Left colon (tissue), 2 donors: ENCODE results near the gene SMARCA2. TPM values are rescaled to one million over a fixed set of nuclear protein-coding genes. Genes with fewer than 3 reads are reported as not detected.
A peak's percentile ranks its signal among the peaks of the same experiment; 100 is the strongest.
"Not testable (repeated sequence)": the region's sequence is repeated elsewhere in the genome, so short reads cannot be mapped to it uniquely, and the experiment has no call there.

Experiments
- ATAC-seq: fragments of 200-7000 bp; cut with Tn5 transposase; one replicate; pipeline ENCODE4 v1.9.1; 2020; ENCODE audit warnings: mild to moderate bottlenecking, moderate library complexity
- DNase-seq, 2 donors: peaks; one replicate each; pipeline ENCODE4 v3.0.0-alpha.2; 2020
- intact Hi-C, 2 donors: fragments of 100-400 bp; cut with DNase I in 1 of 2; cut with micrococcal nuclease in 1 of 2; formaldehyde crosslinking; loops; one replicate each; pipeline versions ENCODE4 v1.11.2 to v1.14.0; 2022; cut with DNase I, micrococcal nuclease
- total RNA-seq, 2 donors: library from RNA; stranded (reverse); fragmentation: NEBNext Ultra II Directional; extraction: Animal tissue kit (Norgen Biotek cat#: 25700); gene quantifications; one replicate each; pipeline ENCODE4 v1.2.1, GENCODE V29; 2021
- donor health status: DM: no; HTN: no; CAD: no.
- donor health status: DM: yes; HTN: yes; CAD: no.

Gene SMARCA2
- total RNA-seq, 2 donors from 2014 or later = 89.1 to 92.5 TPM

- no peak for ATAC-seq
- DNase-seq = no peak
- intact Hi-C loops = no loop called here
These were observed 106.0 kb downstream of the SMARCA2 start for GRCh38 chr9:2120926-2121689.

- DNase-seq (no peak), ATAC-seq (no peak)
- intact Hi-C loops = no loop called here
These were observed 107.2 kb downstream of the SMARCA2 start for GRCh38 chr9:2122299-2122698.

- ATAC-seq = no peak
- intact Hi-C loops = no loop called here
- no peak for DNase-seq
These were observed 110.8 kb downstream of the SMARCA2 start for GRCh38 chr9:2125906-2126305.

GRCh38 chr9:2126331-2126803, 111.2 kb downstream of the SMARCA2 start:
- DNase-seq (peak in 1 of 2 donors; percentile 33), ATAC-seq (no peak)
- intact Hi-C loops = no loop called here

- intact Hi-C loops = no loop called here
- DNase-seq (no peak), ATAC-seq (no peak)
These were observed 112.3 kb downstream of the SMARCA2 start for GRCh38 chr9:2127486-2127885.

- no peak for ATAC-seq
- no peak for DNase-seq
- intact Hi-C loops = no loop called here
These were observed 113.0 kb downstream of the SMARCA2 start for GRCh38 chr9:2128141-2128540.

GRCh38 chr9:2128618-2129017, 113.5 kb downstream of the SMARCA2 start:
- intact Hi-C loops = no loop called here
- DNase-seq (no peak), ATAC-seq (no peak)

- DNase-seq = no peak
- intact Hi-C loops = no loop called here
- ATAC-seq = no peak
These were observed 115.8 kb downstream of the SMARCA2 start for GRCh38 chr9:2130941-2131340.

GRCh38 chr9:2132484-2133082, 117.4 kb downstream of the SMARCA2 start:
- DNase-seq = no peak
- ATAC-seq = no peak
- intact Hi-C loops = no loop called here

GRCh38 chr9:2134391-2134790, 119.2 kb downstream of the SMARCA2 start:
- no peak for ATAC-seq
- DNase-seq = no peak
- intact Hi-C loops = no loop called here

- ATAC-seq = no peak
- no peak for DNase-seq
- intact Hi-C loops = no loop called here
These were observed 123.5 kb downstream of the SMARCA2 start for GRCh38 chr9:2138646-2139045.

- ATAC-seq = no peak
- intact Hi-C loops = no loop called here
- no peak for DNase-seq
These were observed 125.6 kb downstream of the SMARCA2 start for GRCh38 chr9:2140600-2141223.

- intact Hi-C loops = no loop called here
- DNase-seq (no peak), ATAC-seq (no peak)
These were observed 127.1 kb downstream of the SMARCA2 start for GRCh38 chr9:2142212-2142611.

GRCh38 chr9:2144619-2145018, 129.5 kb downstream of the SMARCA2 start:
- intact Hi-C loops = no loop called here
- no peak for ATAC-seq
- no peak for DNase-seq

GRCh38 chr9:2145746-2146145, 130.6 kb downstream of the SMARCA2 start:
- ATAC-seq (no peak), DNase-seq (no peak)
- intact Hi-C loops = no loop called here

- ATAC-seq, intact Hi-C loops, DNase-seq: not testable (repeated sequence)
These were observed 131.6 kb downstream of the SMARCA2 start for GRCh38 chr9:2146700-2147099.

- ATAC-seq = peak; percentile 62
- no peak for DNase-seq
These were observed 135.2 kb downstream of the SMARCA2 start for GRCh38 chr9:2150338-2150737.

GRCh38 chr9:2151171-2151570, 136.0 kb downstream of the SMARCA2 start:
- intact Hi-C loops = no loop called here
- ATAC-seq (no peak), DNase-seq (no peak)

More at GRCh38 chr9:2150338-2150737, 135.2 kb downstream of the SMARCA2 start:
- intact Hi-C loops = no loop called here

- DNase-seq (no peak), ATAC-seq (no peak)
- intact Hi-C loops = no loop called here
These were observed 138.0 kb downstream of the SMARCA2 start for GRCh38 chr9:2152966-2153629.
